Endothelial cell (in vitro differentiated cells): Measurements from ENCODE around the gene AP2A2. TPM values are rescaled to one million over a fixed set of nuclear protein-coding genes. Genes with fewer than 3 reads are reported as not detected.
A peak's percentile ranks its signal among the peaks of the same experiment; 100 is the strongest.

Experiments
- DNase-seq: peaks from one replicate; pipeline ENCODE4 v3.0.0; 2021; ENCODE audit warnings: low spot score
- H3K27ac Mint-ChIP-seq: one replicate; pipeline ENCODE4 v1.8.0; 2021; ENCODE audit warnings: mixed read lengths, inconsistent platforms; ENCODE audit not compliant: unreplicated experiment
- H3K27me3 Mint-ChIP-seq: one replicate; pipeline ENCODE4 v1.8.0; 2021; ENCODE audit warnings: mild to moderate bottlenecking, moderate library complexity, mixed read lengths, inconsistent platforms; ENCODE audit not compliant: unreplicated experiment
- H3K36me3 Mint-ChIP-seq: one replicate; pipeline ENCODE4 v1.8.0; 2021; ENCODE audit warnings: mild to moderate bottlenecking, low read depth, mixed read lengths, inconsistent platforms; ENCODE audit not compliant: unreplicated experiment
- H3K4me1 Mint-ChIP-seq: one replicate; pipeline ENCODE4 v1.8.0; 2021; ENCODE audit warnings: mild to moderate bottlenecking, mixed read lengths, inconsistent platforms; ENCODE audit not compliant: unreplicated experiment
- H3K4me3 Mint-ChIP-seq: one replicate; pipeline ENCODE4 v1.8.0; 2021; ENCODE audit warnings: mild to moderate bottlenecking, mixed read lengths, inconsistent platforms; ENCODE audit not compliant: unreplicated experiment
- H3K9me3 Mint-ChIP-seq: one replicate; pipeline ENCODE4 v1.8.0; 2021; ENCODE audit warnings: mixed read lengths, inconsistent platforms; ENCODE audit not compliant: unreplicated experiment
- CTCF ChIP-seq: fragments of 200-600 bp; sonication (generic); IDR thresholded peaks from one replicate; pipeline ENCODE4 v1.5.0; 2021; ENCODE audit warnings: antibody characterized with exemption; ENCODE audit not compliant: unreplicated experiment
- total RNA-seq: library from RNA; stranded (reverse); fragmentation: NEBNext Ultra II Directional; extraction: Animal tissue kit (Norgen Biotek cat#: 25700); gene quantifications from one replicate; pipeline ENCODE4 v1.2.1, GENCODE V29; 2021; ENCODE audit not compliant: unreplicated experiment

The AP2A2 gene
- total RNA-seq, 1 donor from 2014 or later = 287 TPM

- no peak for TF ChIP-seq CTCF
- Mint-ChIP-seq H3K36me3 (peaks cover 7% of the 10 kb centered on the region), H3K9me3 (no peaks in the 10 kb centered on the region), H3K4me1 (peaks cover 9% of the 10 kb centered on the region), H3K27ac (no peak within 1 kb of the TSS), H3K27me3 (peaks cover 35% of the 10 kb centered on the region), H3K4me3 (no peak within 1 kb of the TSS)
- DNase-seq = no peak
Measured at GRCh38 chr11:1036303-1036923, 110.7 kb downstream of the AP2A2 start, which contains the start of gene MUC6. MUC6 (minus strand) TSS chr11:1036718; CDS start chr11:1036655, 63 bp downstream.

GRCh38 chr11:1036931-1037330 lies 111.3 kb downstream of the AP2A2 start:
- TF ChIP-seq CTCF = no peak
- no peak overlapping the region for H3K27ac Mint-ChIP-seq
- peaks cover 9% of the 10 kb centered on the region for H3K4me1 Mint-ChIP-seq
- no peak for DNase-seq
- H3K4me3 Mint-ChIP-seq = no peak overlapping the region
- peaks cover 35% of the 10 kb centered on the region for H3K27me3 Mint-ChIP-seq
- H3K9me3 Mint-ChIP-seq = no peaks in the 10 kb centered on the region
- H3K36me3 Mint-ChIP-seq = peaks cover 7% of the 10 kb centered on the region

- peaks cover under 1% of the 10 kb centered on the region for H3K36me3 Mint-ChIP-seq
- no peak for TF ChIP-seq CTCF
- H3K27me3 Mint-ChIP-seq = peaks cover 30% of the 10 kb centered on the region
- DNase-seq = no peak
- no peak overlapping the region for H3K27ac Mint-ChIP-seq
- no peak overlapping the region for H3K4me3 Mint-ChIP-seq
- peaks cover 3% of the 10 kb centered on the region for H3K4me1 Mint-ChIP-seq
- H3K9me3 Mint-ChIP-seq = no peaks in the 10 kb centered on the region
Measured at GRCh38 chr11:1037506-1038055, 111.9 kb downstream of the AP2A2 start.

GRCh38 chr11:1038361-1038760 lies 112.7 kb downstream of the AP2A2 start:
- no peak for TF ChIP-seq CTCF
- H3K27ac Mint-ChIP-seq = no peak overlapping the region
- peaks cover 3% of the 10 kb centered on the region for H3K4me1 Mint-ChIP-seq
- no peaks in the 10 kb centered on the region for H3K9me3 Mint-ChIP-seq
- no peak for DNase-seq
- H3K27me3 Mint-ChIP-seq = peaks cover 25% of the 10 kb centered on the region
- H3K4me3 Mint-ChIP-seq = no peak overlapping the region
- no peaks in the 10 kb centered on the region for H3K36me3 Mint-ChIP-seq

GRCh38 chr11:1038921-1039320 lies 113.3 kb downstream of the AP2A2 start:
- Mint-ChIP-seq H3K27me3 (peaks cover 22% of the 10 kb centered on the region), H3K4me3 (peak overlapping the region; percentile 48), H3K9me3 (no peaks in the 10 kb centered on the region), H3K36me3 (peaks cover 2% of the 10 kb centered on the region), H3K27ac (no peak overlapping the region), H3K4me1 (peaks cover 4% of the 10 kb centered on the region)
- no peak for TF ChIP-seq CTCF
- no peak for DNase-seq
